ENCODE results near the gene LRMDA. TPM values are rescaled to one million over a fixed set of nuclear protein-coding genes. Genes with fewer than 3 reads are reported as not detected.

The LRMDA gene
- total RNA-seq, 1 experiment from 2014 or later = not detected

GRCh38 chr10:75599875-75600648, 168.6 kb downstream of the LRMDA start:
- Histone ChIP-seq H3K27me3 (replicated peaks; ENCODE audit: insufficient read depth, low read depth, low read length, poor library complexity) (peaks cover 64% of the 10 kb centered on the region), H3K9me3 (ENCODE audit: low read depth, low read length, poor library complexity, severe bottlenecking) (no peaks in the 10 kb centered on the region), H3K4me3 (ENCODE audit: low read depth, low read length, poor library complexity, severe bottlenecking) (no peak overlapping the region), H3K27ac (ENCODE audit: low read depth, low read length, poor library complexity, severe bottlenecking) (no peak overlapping the region), H3K36me3 (ENCODE audit: insufficient read depth, low read length, poor library complexity, severe bottlenecking) (no peaks in the 10 kb centered on the region), H3K4me1 (ENCODE audit: insufficient read depth, low read length, poor library complexity, severe bottlenecking) (no peaks in the 10 kb centered on the region)
- ChIA-PET POLR2A (ENCODE audit: low non-redundant PET) (no interaction called here), CTCF (no interaction called here)
- TF ChIP-seq EZH2 (IDR thresholded peaks at IDR 0.05; ENCODE audit: borderline replicate concordance, low read depth, low read length, poor library complexity, severe bottlenecking) = no peak
- TF ChIP-seq, protein P1, sequence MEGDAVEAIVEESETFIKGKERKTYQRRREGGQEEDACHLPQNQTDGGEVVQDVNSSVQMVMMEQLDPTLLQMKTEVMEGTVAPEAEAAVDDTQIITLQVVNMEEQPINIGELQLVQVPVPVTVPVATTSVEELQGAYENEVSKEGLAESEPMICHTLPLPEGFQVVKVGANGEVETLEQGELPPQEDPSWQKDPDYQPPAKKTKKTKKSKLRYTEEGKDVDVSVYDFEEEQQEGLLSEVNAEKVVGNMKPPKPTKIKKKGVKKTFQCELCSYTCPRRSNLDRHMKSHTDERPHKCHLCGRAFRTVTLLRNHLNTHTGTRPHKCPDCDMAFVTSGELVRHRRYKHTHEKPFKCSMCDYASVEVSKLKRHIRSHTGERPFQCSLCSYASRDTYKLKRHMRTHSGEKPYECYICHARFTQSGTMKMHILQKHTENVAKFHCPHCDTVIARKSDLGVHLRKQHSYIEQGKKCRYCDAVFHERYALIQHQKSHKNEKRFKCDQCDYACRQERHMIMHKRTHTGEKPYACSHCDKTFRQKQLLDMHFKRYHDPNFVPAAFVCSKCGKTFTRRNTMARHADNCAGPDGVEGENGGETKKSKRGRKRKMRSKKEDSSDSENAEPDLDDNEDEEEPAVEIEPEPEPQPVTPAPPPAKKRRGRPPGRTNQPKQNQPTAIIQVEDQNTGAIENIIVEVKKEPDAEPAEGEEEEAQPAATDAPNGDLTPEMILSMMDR (conservative IDR thresholded peaks at IDR 0.05; ENCODE audit: low read depth, low read length) = no peak
- intact Hi-C loops (cut with micrococcal nuclease; ENCODE audit: unreplicated experiment) = no loop called here
- DNase-seq (ENCODE audit: low spot score) = no peak
- no TSS peak for BruUV-seq (replicated peaks)

DNA sequence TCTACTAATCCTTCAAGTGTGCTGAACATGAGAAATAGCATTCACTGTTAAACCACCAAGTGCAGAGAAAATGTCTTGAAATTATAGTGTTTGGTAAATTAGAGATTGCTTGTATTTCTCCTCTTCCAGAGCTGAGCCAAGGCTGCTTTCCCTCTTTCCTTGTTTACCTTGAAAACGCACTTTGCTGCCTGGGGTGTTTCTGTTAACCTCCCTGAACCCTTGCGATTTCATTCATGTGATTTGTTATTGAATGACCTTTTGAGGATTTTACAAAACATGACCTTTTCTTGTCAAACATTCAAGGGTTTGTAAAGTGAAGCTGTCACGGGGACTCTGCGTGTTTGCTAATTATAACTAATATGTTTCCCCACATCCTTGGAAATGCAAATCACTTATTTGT, 169.4 kb downstream of the LRMDA start:
- H3K4me3 ChIP-seq (ENCODE audit: low read depth, low read length, poor library complexity, severe bottlenecking) = no peak overlapping the region
- H3K36me3 ChIP-seq (ENCODE audit: insufficient read depth, low read length, poor library complexity, severe bottlenecking) = no peaks in the 10 kb centered on the region
- no peaks in the 10 kb centered on the region for H3K4me1 ChIP-seq (ENCODE audit: insufficient read depth, low read length, poor library complexity, severe bottlenecking)
- no peak overlapping the region for H3K27ac ChIP-seq (ENCODE audit: low read depth, low read length, poor library complexity, severe bottlenecking)
- DNase-seq (ENCODE audit: low spot score) = no peak
- peaks cover 68% of the 10 kb centered on the region for H3K27me3 ChIP-seq (replicated peaks; ENCODE audit: insufficient read depth, low read depth, low read length, poor library complexity)
- intact Hi-C loops (cut with micrococcal nuclease; ENCODE audit: unreplicated experiment) = no loop called here
- no peaks in the 10 kb centered on the region for H3K9me3 ChIP-seq (ENCODE audit: low read depth, low read length, poor library complexity, severe bottlenecking)
- ChIA-PET CTCF (no interaction called here), POLR2A (ENCODE audit: low non-redundant PET) (no interaction called here)
- TF ChIP-seq EZH2 (IDR thresholded peaks at IDR 0.05; ENCODE audit: borderline replicate concordance, low read depth, low read length, poor library complexity, severe bottlenecking) = no peak
- TF ChIP-seq, protein P1 (conservative IDR thresholded peaks at IDR 0.05; ENCODE audit: low read depth, low read length) = no peak
- no TSS peak for BruUV-seq (replicated peaks)

DNA sequence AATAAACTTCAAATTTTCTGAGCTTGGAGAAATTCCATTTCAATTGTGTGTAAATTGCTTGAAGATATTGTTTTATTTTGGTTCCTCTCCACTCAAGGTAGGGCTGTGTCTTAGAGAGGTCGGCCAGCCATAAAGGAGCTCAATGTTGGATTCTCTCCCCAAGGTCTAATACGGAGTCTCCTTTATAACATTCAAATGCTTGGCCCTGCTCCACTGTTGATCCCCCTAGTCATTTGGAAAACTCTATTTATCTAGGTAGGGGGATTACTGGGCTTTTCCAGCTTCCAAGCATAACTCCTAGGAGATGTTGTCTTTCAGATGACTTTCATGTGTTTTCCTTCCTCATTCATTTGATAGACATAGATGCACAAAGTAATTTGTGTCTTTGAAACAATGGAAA, 170.9 kb downstream of the LRMDA start:
- DNase-seq (ENCODE audit: low spot score) = no peak
- no TSS peak for BruUV-seq (replicated peaks)
- TF ChIP-seq, protein P1 (conservative IDR thresholded peaks at IDR 0.05; ENCODE audit: low read depth, low read length) = no peak
- no peak for TF ChIP-seq EZH2 (IDR thresholded peaks at IDR 0.05; ENCODE audit: borderline replicate concordance, low read depth, low read length, poor library complexity, severe bottlenecking)
- Histone ChIP-seq H3K4me3 (ENCODE audit: low read depth, low read length, poor library complexity, severe bottlenecking) (no peak overlapping the region), H3K27ac (ENCODE audit: low read depth, low read length, poor library complexity, severe bottlenecking) (no peak overlapping the region), H3K36me3 (ENCODE audit: insufficient read depth, low read length, poor library complexity, severe bottlenecking) (no peaks in the 10 kb centered on the region), H3K4me1 (ENCODE audit: insufficient read depth, low read length, poor library complexity, severe bottlenecking) (no peaks in the 10 kb centered on the region), H3K27me3 (replicated peaks; ENCODE audit: insufficient read depth, low read depth, low read length, poor library complexity) (peaks cover 60% of the 10 kb centered on the region), H3K9me3 (ENCODE audit: low read depth, low read length, poor library complexity, severe bottlenecking) (no peaks in the 10 kb centered on the region)
- intact Hi-C loops (cut with micrococcal nuclease; ENCODE audit: unreplicated experiment) = no loop called here
- POLR2A ChIA-PET (ENCODE audit: low non-redundant PET) = no interaction called here
- CTCF ChIA-PET = no interaction called here
